Urothelium cell line (cell line): ENCODE results near the gene IL36B.
A peak's percentile ranks its signal among the peaks of the same experiment; 100 is the strongest.

Experiments used
- DNase-seq: peaks from one replicate; pipeline ENCODE4 v3.0.0; 2011; ENCODE audit warnings: low spot score, mixed read lengths
- FAIRE-seq: peaks from 2 replicates; lab custom pipeline; 2011; peaks lifted over from hg19 to GRCh38; lab: Jason Lieb, UNC

Gene IL36B

DNA sequence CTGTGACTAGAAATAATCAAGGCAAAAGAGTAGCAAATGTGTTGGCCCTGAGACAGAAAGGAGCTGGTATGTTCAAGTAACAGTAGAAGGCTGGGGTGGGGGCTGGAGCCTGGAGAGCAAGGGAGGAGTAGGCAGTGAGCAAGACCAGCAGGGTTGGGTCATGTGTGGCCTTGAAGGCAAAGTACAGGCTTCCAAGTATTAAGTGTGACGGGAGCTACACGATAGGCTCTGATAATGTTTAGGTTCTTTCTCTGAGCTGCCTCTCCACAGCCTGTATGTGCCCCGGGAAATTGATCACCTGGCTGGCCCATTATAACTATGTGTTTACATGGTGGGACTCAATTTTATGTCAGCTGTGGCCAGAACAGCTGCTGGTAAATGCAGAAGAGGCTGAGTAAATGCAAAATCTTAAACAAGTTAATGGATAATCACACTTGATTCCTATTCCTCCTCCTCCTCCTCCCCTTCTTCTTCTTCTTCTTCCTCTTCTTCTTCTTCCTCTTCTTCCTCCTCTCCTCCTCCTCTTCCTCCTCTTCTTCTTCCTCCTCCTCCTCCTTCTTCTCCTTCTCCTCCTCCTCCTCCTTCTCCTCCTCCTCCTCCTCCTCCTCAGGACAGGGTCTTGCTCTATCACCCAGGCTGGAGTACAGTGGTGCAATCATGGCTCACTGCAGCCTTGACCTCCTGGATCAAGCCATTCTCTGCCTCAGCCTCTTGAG is 24.4 kb upstream of the IL36B start:
- no peak for FAIRE-seq
- DNase-seq = no peak

GRCh38 chr2:113075600-113075999 is 22.9 kb upstream of the IL36B start:
- FAIRE-seq = no peak
- DNase-seq = no peak

GRCh38 chr2:113075030-113075429 is 22.4 kb upstream of the IL36B start:
- no peak for DNase-seq
- no peak for FAIRE-seq

- FAIRE-seq (peak; percentile 42), DNase-seq (no peak)
Measured at GRCh38 chr2:113073325-113073834, 20.7 kb upstream of the IL36B start.

DNA sequence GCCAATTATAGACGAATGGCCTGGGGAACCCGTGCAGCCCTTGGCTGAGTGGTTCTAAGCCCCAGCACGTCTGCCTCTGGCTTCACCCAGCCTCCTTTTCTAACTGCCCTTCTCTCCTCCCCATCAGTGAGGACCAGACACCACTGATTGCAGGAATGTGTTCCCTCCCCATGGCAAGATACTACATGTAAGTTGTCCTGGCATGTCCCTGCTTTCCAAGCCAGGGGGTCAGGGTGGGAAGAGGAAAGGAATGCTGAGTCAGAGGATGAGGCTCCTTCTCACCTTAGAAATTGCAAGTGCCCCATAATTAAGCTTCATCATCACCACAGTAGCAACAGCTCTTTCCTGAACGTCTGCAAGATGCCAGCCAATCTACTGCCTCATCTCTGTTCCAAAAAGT is 19.9 kb upstream of the IL36B start:
- FAIRE-seq = peak; percentile 9
- DNase-seq = no peak

- no peak for FAIRE-seq
- no peak for DNase-seq
Measured at GRCh38 chr2:113070606-113070975, 17.9 kb upstream of the IL36B start.

GRCh38 chr2:113069676-113070605 is 17.3 kb upstream of the IL36B start:
- FAIRE-seq = peak; percentile 42
- DNase-seq = peak; percentile 44

DNA sequence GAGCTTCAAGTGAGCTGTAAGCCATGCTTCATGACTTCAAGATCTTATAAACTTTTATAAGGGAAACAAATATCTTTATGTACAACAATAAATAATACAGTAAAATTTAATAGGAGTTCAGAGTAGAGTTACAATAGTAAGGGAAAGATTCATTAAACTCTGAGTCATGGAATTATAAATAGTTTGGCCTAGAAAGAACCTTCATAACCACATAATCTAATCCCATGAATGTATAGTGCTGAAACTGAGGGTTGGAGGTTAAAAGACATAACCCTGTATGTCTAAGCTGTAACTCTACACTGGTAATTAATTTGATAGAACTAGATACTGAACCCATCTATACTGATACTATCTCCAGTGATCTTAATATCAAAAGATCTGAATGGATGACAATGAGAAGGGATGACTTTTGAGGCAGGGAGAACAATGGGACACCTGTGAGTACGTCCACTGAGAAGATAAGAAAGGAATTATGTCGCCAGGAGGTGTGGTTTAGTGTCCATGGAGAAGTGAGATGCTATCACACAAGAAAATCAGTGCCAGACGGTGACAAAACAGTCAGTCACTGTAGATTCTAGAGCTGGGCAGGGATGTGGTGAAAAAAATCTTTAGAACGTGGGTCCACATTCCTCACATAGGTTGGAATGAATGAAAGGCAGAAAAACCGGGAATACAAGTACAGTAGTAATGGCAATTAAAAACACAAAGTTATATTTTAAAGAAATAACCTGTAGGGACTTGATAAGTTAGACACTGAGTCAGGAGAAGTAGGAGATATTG is 16.2 kb upstream of the IL36B start:
- FAIRE-seq = peak; percentile 79
- DNase-seq = peak; percentile 35

DNA sequence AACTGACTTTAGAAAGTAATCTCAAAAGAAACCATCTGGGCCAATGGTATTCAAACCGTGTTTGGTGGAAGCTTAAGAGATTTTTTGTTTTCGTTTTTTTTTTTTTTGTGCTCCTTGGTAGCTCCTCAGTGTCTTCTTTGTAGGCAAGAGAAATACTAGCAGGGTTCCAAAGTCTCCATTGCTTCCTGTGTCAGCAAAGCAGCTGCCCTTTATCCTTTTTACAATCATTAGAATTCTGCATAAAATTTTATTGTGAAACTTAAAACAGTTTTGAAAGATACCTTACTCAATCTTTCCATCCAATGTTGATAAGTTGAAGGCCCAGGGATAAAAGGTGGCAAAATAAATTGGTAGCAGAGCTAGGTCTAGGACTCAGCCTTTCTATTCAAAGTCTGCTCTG is 15.6 kb upstream of the IL36B start:
- FAIRE-seq (no peak), DNase-seq (no peak)

GRCh38 chr2:113067681-113068080 is 15.0 kb upstream of the IL36B start, which contains the start of gene IL1F10:
TSS of gene IL1F10 (plus strand) at chr2:113067970. CDS start at chr2:113072739, 4,769 bp downstream.
- FAIRE-seq = no peak
- no peak for DNase-seq

DNA sequence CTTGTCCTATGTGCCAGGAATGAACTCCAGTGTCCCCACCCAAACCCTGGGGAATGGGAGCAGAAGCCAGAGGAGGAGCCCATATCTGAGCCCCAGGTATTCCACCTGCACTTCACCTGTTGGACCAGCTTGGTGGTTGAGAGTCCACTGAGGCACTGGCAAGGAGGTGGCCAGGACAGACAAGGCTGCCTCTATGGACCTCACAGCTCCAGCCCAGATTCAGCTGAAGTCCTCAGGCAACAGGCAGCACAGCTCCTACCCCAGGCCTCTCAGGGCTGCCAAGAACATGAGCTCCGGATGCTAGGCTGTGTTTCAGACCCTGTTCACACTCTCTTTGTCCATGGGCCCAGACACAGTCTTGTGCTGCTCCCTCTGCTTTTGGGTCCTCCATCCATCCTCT is 12.2 kb upstream of the IL36B start:
- FAIRE-seq (peak; percentile 9), DNase-seq (no peak)

- DNase-seq (no peak), FAIRE-seq (no peak)
Measured at GRCh38 chr2:113064281-113064680, 11.6 kb upstream of the IL36B start.

DNA sequence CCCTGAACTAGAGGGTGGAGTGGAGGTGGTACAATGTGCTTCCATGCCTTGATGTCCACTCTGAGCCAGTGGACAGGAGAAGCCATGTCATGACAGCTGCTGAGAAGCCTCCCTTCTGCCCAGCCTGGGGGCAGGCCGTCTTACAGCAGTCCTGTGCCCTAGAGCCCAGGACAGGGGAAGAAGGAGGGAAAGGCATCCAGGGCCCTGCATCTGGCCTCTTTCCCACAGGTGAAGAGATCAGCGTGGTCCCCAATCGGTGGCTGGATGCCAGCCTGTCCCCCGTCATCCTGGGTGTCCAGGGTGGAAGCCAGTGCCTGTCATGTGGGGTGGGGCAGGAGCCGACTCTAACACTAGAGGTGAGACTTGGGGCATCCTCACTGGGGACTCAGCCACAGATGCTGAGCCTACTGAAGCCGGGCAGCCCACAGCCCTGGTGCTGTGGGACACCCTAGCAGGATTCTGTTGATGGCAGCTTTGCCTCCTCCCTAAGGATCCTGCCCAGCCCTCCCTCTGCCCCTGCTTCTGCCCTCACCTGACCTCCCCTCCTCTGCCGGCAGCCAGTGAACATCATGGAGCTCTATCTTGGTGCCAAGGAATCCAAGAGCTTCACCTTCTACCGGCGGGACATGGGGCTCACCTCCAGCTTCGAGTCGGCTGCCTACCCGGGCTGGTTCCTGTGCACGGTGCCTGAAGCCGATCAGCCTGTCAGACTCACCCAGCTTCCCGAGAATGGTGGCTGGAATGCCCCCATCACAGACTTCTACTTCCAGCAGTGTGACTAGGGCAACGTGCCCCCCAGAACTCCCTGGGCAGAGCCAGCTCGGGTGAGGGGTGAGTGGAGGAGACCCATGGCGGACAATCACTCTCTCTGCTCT is 9.5 kb upstream of the IL36B start:
- FAIRE-seq (no peak), DNase-seq (no peak)

DNA sequence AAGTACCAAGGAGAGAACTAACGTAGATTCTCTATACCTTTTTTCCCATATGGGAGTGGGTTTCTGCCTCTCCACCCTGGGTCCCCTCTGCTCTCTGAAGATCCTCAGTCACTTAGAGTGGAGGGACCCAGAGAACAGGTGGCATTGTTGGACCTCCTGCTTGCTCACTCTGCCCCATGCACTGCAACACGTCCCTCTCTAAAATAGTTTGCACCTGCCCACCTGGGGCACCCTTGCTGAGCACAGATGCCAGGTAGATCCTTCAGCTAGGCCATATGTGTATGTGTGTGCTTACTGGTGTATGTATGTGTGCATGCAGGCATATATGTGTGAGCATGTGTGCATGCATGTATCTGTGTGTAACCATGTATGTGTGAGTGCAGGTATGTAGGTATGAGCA is 8.6 kb upstream of the IL36B start:
- DNase-seq (no peak), FAIRE-seq (peak; percentile 83)

DNA sequence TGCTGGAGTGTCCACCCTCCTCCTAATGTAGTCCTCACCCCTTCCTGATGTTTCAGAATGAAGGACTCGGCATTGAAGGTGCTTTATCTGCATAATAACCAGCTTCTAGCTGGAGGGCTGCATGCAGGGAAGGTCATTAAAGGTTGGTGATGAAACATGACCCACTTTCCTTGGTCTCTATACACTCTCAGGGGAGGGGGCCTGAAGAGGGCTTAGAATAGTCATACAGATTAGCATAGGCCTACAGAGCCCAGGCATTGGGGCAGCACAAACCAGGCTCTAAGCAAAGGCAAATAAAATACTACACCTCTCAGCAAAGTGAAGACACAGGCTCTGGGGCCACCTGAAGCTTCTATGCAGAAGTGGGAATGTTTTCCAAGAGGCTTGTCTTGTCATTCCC is 8.1 kb upstream of the IL36B start:
- FAIRE-seq (no peak), DNase-seq (no peak)

DNA sequence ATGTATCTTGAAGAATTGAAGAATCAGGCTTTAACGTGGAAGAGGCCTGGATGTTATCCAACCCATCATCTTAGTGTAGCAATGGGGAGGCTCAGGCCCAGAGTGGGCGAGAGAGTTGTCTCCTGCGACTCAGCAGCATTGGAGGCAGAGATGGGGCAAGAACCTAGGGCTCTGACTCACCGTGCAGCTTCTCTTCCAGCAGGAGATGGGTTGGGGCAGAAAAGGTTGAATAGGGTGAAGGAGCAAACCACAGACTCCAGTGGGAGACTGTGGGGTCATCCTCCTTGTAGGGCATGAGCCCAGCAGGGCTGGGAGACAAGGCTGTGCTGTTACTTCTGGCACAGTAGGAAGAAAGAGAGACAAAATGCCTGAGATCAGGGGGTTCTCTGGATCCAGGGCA is 7.7 kb upstream of the IL36B start:
- FAIRE-seq (no peak), DNase-seq (no peak)

DNA sequence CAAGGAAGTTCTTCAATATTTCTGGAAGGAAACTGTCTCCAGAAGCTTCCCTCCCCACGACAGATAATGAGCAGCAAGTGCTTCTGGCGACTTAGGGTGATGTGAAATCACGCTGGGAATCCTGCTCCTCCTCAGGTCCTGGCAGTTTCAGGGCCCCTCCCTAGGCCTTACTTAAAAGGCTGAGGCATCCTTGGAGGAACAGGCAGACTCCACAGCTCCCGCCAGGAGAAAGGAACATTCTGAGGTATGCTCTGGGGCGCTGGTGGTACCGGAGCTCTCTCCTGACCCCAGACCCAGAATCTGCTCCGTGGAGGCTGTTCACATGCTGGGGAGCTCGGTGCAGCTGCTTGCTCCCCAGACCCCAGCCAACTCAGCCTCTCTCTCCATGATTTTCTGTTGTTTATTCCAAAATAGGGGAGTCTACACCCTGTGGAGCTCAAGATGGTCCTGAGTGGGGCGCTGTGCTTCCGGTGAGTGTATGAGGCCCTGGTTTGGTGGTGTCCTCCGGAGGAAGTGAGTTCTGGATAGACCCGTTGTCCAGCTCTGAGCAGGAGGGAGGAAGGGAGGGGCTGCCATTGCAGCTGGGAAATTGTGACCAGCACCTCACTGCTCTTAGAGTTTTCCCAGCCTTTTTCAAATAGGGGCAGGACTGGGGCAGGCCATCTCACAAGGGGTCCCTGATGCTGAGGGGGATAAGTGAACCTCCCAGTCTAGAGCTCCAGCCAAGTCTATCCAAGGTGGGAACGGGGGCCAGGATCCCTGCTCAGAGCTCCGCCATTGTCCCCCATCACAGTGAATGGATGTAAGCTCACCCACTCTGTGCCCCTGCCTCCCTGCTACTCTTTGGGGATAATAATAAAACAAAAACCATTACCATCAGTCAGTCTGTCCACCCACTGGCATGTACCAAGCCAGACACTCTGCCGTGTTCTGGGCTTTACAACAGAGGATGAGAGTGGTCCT is 6.6 kb upstream of the IL36B start, which contains the start of gene IL36RN:
Gene IL36RN, plus strand, starts transcription at position 201 of the 963 bp plus-strand sequence. Its CDS starts 241 bp downstream, at position 442.
- DNase-seq = no peak
- FAIRE-seq = no peak

DNA sequence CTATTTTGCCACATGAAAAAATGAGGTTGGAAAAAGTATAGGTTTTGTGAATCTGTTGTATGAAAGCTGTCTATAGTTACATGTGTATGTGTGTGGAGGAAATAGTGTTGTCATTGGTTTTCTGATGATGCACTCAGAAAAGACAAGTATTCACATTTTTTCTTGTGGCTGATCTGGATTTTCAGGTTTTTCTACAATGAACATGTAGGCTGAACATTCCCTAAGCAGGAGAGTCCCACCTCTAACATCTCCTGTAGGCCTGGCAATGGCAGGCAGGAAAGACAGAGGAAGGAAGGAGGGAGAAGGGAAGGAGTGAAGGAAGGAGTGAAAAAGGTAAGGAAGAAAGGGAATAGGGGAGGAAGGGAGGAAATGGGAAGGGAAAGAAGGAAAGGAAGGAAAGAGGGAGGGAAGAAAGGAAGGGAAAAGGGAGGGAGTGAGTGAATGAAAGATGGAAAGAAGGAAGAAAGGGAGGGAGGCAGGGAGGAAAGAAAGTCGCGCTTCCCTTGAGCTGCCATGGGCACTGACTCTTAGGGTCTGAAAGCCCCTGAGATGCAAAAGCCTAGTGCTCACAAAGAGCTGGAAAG is 5.8 kb upstream of the IL36B start:
- DNase-seq (no peak), FAIRE-seq (no peak)
